ENCODE results near the gene CLSTN2. TPM values are rescaled to one million over a fixed set of nuclear protein-coding genes. Genes with fewer than 3 reads are reported as not detected.

The CLSTN2 gene
- total and polyA plus RNA-seq, 2 of the 8 experiments (the other 6 are each of a cell fraction or from before 2014, with no cell fraction given): 0.39 to 0.52 TPM

DNA sequence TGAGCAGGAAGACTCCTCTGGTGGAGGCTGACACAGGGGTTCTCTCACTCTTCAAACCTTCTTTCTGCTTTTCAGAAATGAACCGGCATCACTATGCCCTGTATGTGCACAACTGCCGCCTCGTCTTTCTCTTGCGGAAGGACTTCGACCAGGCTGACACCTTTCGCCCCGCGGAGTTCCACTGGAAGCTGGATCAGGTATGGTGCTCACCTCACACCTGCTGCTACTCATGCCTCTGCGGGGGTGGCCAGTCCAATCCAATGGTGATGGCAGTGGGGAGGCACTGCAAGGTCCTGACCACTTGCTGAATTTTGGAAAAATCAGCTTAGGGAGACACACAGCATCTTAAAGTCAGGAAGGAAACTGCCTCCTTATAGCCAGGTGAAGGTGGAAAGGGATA lies 531.5 kb downstream of the CLSTN2 start:
- no peak overlapping the region for H2BK15ac ChIP-seq (ENCODE audit: low read length)
- WGBS, 2 experiments (ENCODE audit: extremely low coverage in 1 of 2, insufficient coverage in 1 of 2, insufficient read length in 1 of 2, insufficient replicate concordance in 2 of 2, low coverage in 1 of 2, low lambda C conversion rate in 2 of 2, missing lambda C conversion rate in 1 of 2): 94% methylated on average over 9 of the region's 9 CpGs; no CpG with 5 or more reads in 1 of the 2 experiments
- H3K4me1 ChIP-seq (replicated peaks in 1 of 4; ENCODE audit: control insufficient read depth in 3 of 4, insufficient read depth in 4 of 4, low read length in 3 of 4): peaks cover 0 to 3% (median 1%) of the 10 kb centered on the region in 4 experiments; a peak in 4 of 7 replicates
- no peak overlapping the region for H2BK20ac ChIP-seq (ENCODE audit: low read length)
- H3K9ac ChIP-seq (replicated peaks in 1 of 4; ENCODE audit: extremely low read depth in 1 of 4, low read depth in 3 of 4, low read length in 3 of 4): no peak overlapping the region
- H3K56ac ChIP-seq (replicated peaks; ENCODE audit: insufficient read length, low read depth, low read length): no peak overlapping the region
- H3K27me3 ChIP-seq (replicated peaks in 1 of 4; ENCODE audit: control insufficient read depth in 3 of 4, extremely low read depth in 1 of 4, insufficient read depth in 3 of 4, low read length in 3 of 4): no peaks in the 10 kb centered on the region
- DNase-seq (ENCODE audit: low read depth in 1 of 2, low spot score in 2 of 2) (no peak), FAIRE-seq (no peak)
- no peak overlapping the region for H2BK12ac ChIP-seq (ENCODE audit: low read depth, low read length)
- H3K36me3 ChIP-seq (ENCODE audit: control insufficient read depth in 2 of 4, insufficient read depth in 4 of 4, low read length in 3 of 4): no peaks in the 10 kb centered on the region
- H4K20me1 ChIP-seq (replicated peaks in 1 of 2; ENCODE audit: control insufficient read depth in 1 of 2, insufficient read depth in 2 of 2, low read length in 2 of 2): no peaks in the 10 kb centered on the region
- H3K4me2 ChIP-seq (ENCODE audit: insufficient read depth in 1 of 2, low read depth in 2 of 2, low read length in 2 of 2): no peak overlapping the region
- H3K4ac ChIP-seq (replicated peaks; ENCODE audit: insufficient read length, low read depth, low read length): no peak overlapping the region
- H3K79me1 ChIP-seq (ENCODE audit: low read depth, low read length): no peaks in the 10 kb centered on the region
- H2BK5ac ChIP-seq (ENCODE audit: low read depth, low read length): no peak overlapping the region
- no peak overlapping the region for H2AFZ ChIP-seq (ENCODE audit: low read length)
- no peak overlapping the region for H3K27ac ChIP-seq (ENCODE audit: low read depth, low read length)
- H3K23me2 ChIP-seq (ENCODE audit: low read depth, low read length): no peaks in the 10 kb centered on the region
- H2AK5ac ChIP-seq (ENCODE audit: low read depth, low read length): no peak overlapping the region
- ChIA-PET POLR2A (ENCODE audit: partially characterized antibody) (no interaction called here), CTCF (ENCODE audit: partially characterized antibody) (interaction anchor here (1.0 kb wide), 1 partner anchor 80 kb away, joined by 3 read pairs; no protein-coding TSS in a partner anchor)
- H4K5ac ChIP-seq (ENCODE audit: insufficient read length, low read depth, low read length): no peak overlapping the region
- H2BK120ac ChIP-seq (replicated peaks; ENCODE audit: low read depth, low read length): no peak overlapping the region
- H3K9me3 ChIP-seq (ENCODE audit: insufficient read depth in 2 of 2, low read depth in 1 of 2, low read length in 1 of 2): no peaks in the 10 kb centered on the region
- no peak overlapping the region for H4K91ac ChIP-seq (replicated peaks; ENCODE audit: insufficient read length, low read length)
- H4K8ac ChIP-seq (ENCODE audit: extremely low read depth, insufficient read depth, low read length): no peak overlapping the region
- no peak overlapping the region for H3K4me3 ChIP-seq (ENCODE audit: extremely low read depth in 1 of 4, insufficient read depth in 2 of 4, low read depth in 3 of 4, low read length in 4 of 4)
- H3K23ac ChIP-seq (ENCODE audit: insufficient read length): no peak overlapping the region
- TF ChIP-seq HDAC2 (IDR thresholded peaks at IDR 0.05; ENCODE audit: borderline replicate concordance in 1 of 2, low read depth in 2 of 2, low read length in 2 of 2): no peak
- TF ChIP-seq, protein P1, sequence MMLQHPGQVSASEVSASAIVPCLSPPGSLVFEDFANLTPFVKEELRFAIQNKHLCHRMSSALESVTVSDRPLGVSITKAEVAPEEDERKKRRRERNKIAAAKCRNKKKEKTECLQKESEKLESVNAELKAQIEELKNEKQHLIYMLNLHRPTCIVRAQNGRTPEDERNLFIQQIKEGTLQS (IDR thresholded peaks at IDR 0.05; ENCODE audit: insufficient read depth, low read depth, low read length): no peak
- no peak for TF ChIP-seq TEAD4 (IDR thresholded peaks at IDR 0.05; ENCODE audit: low read depth, low read length)
- TF ChIP-seq POLR2A (IDR thresholded peaks at IDR 0.05; ENCODE audit: control extremely low read depth in 1 of 2, low read depth in 2 of 2, low read length in 2 of 2): no peak
- TF ChIP-seq ZNF274 (IDR thresholded peaks at IDR 0.05; ENCODE audit: borderline replicate concordance, extremely low read depth, low read length): no peak
- no peak for TF ChIP-seq TAF7 (optimal IDR thresholded peaks at IDR 0.05; ENCODE audit: borderline replicate concordance, low read depth, low read length)
- no peak for TF ChIP-seq RFX5 (IDR thresholded peaks at IDR 0.05; ENCODE audit: borderline replicate concordance, low read depth, low read length)
- TF ChIP-seq RAD21 (IDR thresholded peaks at IDR 0.05 in 1 of 2, conservative IDR thresholded peaks at IDR 0.05 in 1 of 2; ENCODE audit: low read depth in 2 of 2, low read length in 2 of 2): no peak
- TF ChIP-seq EZH2 (IDR thresholded peaks at IDR 0.05; ENCODE audit: low read depth, low read length, severe bottlenecking): no peak
- no peak for TF ChIP-seq RXRA (IDR thresholded peaks at IDR 0.05; ENCODE audit: insufficient read depth, low read depth, low read length)
- no peak overlapping the region for H3K18ac ChIP-seq (ENCODE audit: extremely low read depth, low read length)
- H3K14ac ChIP-seq (ENCODE audit: insufficient read length): no peak overlapping the region
- no peaks in the 10 kb centered on the region for H3K79me2 ChIP-seq (ENCODE audit: control insufficient read depth in 1 of 2, insufficient read depth in 2 of 2, low read length in 2 of 2)

Data from H1 (cell line).